ENCODE measurements around the gene TUFM.
A peak's percentile ranks its signal among the peaks of the same experiment; 100 is the strongest.

TUFM gene

GRCh38 chr16:28843766-28844165, 2.4 kb downstream of the TUFM start:
- Mint-ChIP-seq H3K4me1 (peaks cover 33% of the 10 kb centered on the region), H3K36me3 (ENCODE audit: insufficient read depth) (peaks cover 29% of the 10 kb centered on the region), H3K9me3 (no peaks in the 10 kb centered on the region), H3K27ac (ENCODE audit: low read depth) (peak overlapping the region; percentile 93), H3K4me3 (peak overlapping the region; percentile 23), H3K27me3 (no peaks in the 10 kb centered on the region)
- DNase-seq (ENCODE audit: low spot score in 2 of 2), result no peak
- no peak for ATAC-seq (replicated peaks; ENCODE audit: extremely low read depth, poor library complexity, severe bottlenecking)

GRCh38 chr16:28842696-28843095, 3.5 kb downstream of the TUFM start:
- Mint-ChIP-seq H3K4me3 (peak overlapping the region; percentile 19), H3K36me3 (ENCODE audit: insufficient read depth) (peaks cover 33% of the 10 kb centered on the region), H3K9me3 (no peaks in the 10 kb centered on the region), H3K4me1 (peaks cover 33% of the 10 kb centered on the region), H3K27ac (ENCODE audit: low read depth) (no peak overlapping the region), H3K27me3 (no peaks in the 10 kb centered on the region)
- ATAC-seq (replicated peaks; ENCODE audit: extremely low read depth, poor library complexity, severe bottlenecking), result no peak
- DNase-seq (ENCODE audit: low spot score in 2 of 2), result no peak

DNA sequence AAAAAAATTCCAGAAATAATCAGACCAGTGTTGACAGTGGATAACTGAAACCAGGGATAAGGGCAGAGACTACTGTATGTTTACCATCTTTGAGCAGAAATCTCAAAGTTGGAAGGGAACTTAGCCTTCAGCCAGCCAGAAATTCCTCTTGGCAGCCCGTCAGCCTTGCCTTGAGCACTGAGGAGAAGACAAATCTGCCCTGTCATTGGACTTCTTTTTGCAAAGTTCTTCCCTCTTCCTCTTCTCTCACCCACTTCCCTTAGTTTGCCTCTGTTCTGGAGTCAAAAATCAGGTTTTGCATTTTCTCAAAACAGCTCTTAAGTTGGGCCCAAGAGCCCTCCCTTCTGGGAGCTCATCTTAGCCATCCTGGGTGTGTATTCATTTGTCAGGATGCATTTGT, 6.2 kb downstream of the TUFM start:
- Mint-ChIP-seq H3K27ac (ENCODE audit: low read depth) (peak overlapping the region; percentile 19), H3K4me1 (peaks cover 10% of the 10 kb centered on the region), H3K4me3 (no peak overlapping the region), H3K9me3 (no peaks in the 10 kb centered on the region), H3K27me3 (no peaks in the 10 kb centered on the region), H3K36me3 (ENCODE audit: insufficient read depth) (peaks cover 44% of the 10 kb centered on the region)
- no peak for ATAC-seq (replicated peaks; ENCODE audit: extremely low read depth, poor library complexity, severe bottlenecking)
- DNase-seq (ENCODE audit: low spot score in 2 of 2), result no peak

DNA sequence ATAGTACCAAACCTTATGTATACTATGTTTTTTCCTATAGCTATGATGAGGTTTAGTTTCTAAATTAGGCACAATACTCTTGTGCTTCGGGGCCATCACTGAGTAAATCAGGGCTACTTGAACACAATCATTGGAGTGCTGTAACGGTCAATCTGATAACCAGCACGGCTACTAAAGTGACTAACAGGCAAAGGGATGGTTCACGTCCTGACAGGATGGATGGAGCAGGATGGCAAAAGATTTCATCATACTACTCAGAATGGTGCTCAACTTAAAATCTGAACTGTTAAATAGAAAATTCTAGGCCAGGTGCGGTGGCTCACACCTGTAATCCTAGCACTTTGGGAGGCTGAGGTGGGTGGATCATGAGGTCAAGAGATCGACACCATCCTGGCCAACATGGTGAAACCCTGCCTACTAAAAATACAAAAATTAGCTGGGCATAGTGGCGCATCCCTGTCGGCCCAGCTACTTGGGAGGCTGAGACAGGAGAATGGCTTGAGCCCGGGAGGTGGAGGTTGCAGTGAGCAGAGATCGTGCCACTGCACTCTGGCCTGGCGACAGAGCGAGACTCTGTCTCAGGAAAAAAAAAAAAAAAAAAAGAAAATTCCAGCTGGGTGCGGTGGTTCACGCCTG, 7.0 kb downstream of the TUFM start:
- H3K27ac Mint-ChIP-seq (ENCODE audit: low read depth), result peak overlapping the region; percentile 19
- no peaks in the 10 kb centered on the region for H3K9me3 Mint-ChIP-seq
- peaks cover 5% of the 10 kb centered on the region for H3K4me1 Mint-ChIP-seq
- ATAC-seq (replicated peaks; ENCODE audit: extremely low read depth, poor library complexity, severe bottlenecking) (no peak), DNase-seq (ENCODE audit: low spot score in 2 of 2) (no peak)
- H3K4me3 Mint-ChIP-seq, result no peak overlapping the region
- H3K36me3 Mint-ChIP-seq (ENCODE audit: insufficient read depth), result peaks cover 48% of the 10 kb centered on the region
- no peaks in the 10 kb centered on the region for H3K27me3 Mint-ChIP-seq

GRCh38 chr16:28838558-28838918, 7.6 kb downstream of the TUFM start:
- Mint-ChIP-seq H3K9me3 (no peaks in the 10 kb centered on the region), H3K36me3 (ENCODE audit: insufficient read depth) (peaks cover 49% of the 10 kb centered on the region), H3K27me3 (no peaks in the 10 kb centered on the region), H3K4me1 (peaks cover 5% of the 10 kb centered on the region), H3K4me3 (no peak overlapping the region), H3K27ac (ENCODE audit: low read depth) (no peak overlapping the region)
- ATAC-seq (replicated peaks; ENCODE audit: extremely low read depth, poor library complexity, severe bottlenecking) (no peak), DNase-seq (ENCODE audit: low spot score in 2 of 2) (no peak)

- Mint-ChIP-seq H3K27me3 (no peaks in the 10 kb centered on the region), H3K36me3 (ENCODE audit: insufficient read depth) (peaks cover 51% of the 10 kb centered on the region), H3K4me1 (peaks cover 3% of the 10 kb centered on the region), H3K9me3 (no peaks in the 10 kb centered on the region), H3K4me3 (no peak overlapping the region), H3K27ac (ENCODE audit: low read depth) (peak overlapping the region; percentile 8)
- DNase-seq (ENCODE audit: low spot score in 2 of 2), result no peak
- ATAC-seq (replicated peaks; ENCODE audit: extremely low read depth, poor library complexity, severe bottlenecking), result no peak
Measured at GRCh38 chr16:28837672-28838557, 8.2 kb downstream of the TUFM start.

GRCh38 chr16:28836761-28837064, 9.4 kb downstream of the TUFM start:
- H3K4me3 Mint-ChIP-seq, result no peak overlapping the region
- H3K27ac Mint-ChIP-seq (ENCODE audit: low read depth), result no peak overlapping the region
- no peaks in the 10 kb centered on the region for H3K9me3 Mint-ChIP-seq
- ATAC-seq (replicated peaks; ENCODE audit: extremely low read depth, poor library complexity, severe bottlenecking), result no peak
- peaks cover 60% of the 10 kb centered on the region for H3K36me3 Mint-ChIP-seq (ENCODE audit: insufficient read depth)
- H3K4me1 Mint-ChIP-seq, result no peaks in the 10 kb centered on the region
- DNase-seq (ENCODE audit: low spot score in 2 of 2), result no peak
- no peaks in the 10 kb centered on the region for H3K27me3 Mint-ChIP-seq

- H3K4me1 Mint-ChIP-seq, result no peaks in the 10 kb centered on the region
- H3K27ac Mint-ChIP-seq (ENCODE audit: low read depth), result no peak overlapping the region
- H3K4me3 Mint-ChIP-seq, result no peak overlapping the region
- H3K27me3 Mint-ChIP-seq, result no peaks in the 10 kb centered on the region
- peaks cover 57% of the 10 kb centered on the region for H3K36me3 Mint-ChIP-seq (ENCODE audit: insufficient read depth)
- ATAC-seq (replicated peaks; ENCODE audit: extremely low read depth, poor library complexity, severe bottlenecking) (no peak), DNase-seq (ENCODE audit: low spot score in 2 of 2) (no peak)
- H3K9me3 Mint-ChIP-seq, result no peaks in the 10 kb centered on the region
Measured at GRCh38 chr16:28835864-28836760, 10.0 kb downstream of the TUFM start.

GRCh38 chr16:28834873-28835863, 11.0 kb downstream of the TUFM start:
- H3K27ac Mint-ChIP-seq (ENCODE audit: low read depth), result peak overlapping the region; percentile 71
- ATAC-seq (replicated peaks; ENCODE audit: extremely low read depth, poor library complexity, severe bottlenecking), result no peak

DNA sequence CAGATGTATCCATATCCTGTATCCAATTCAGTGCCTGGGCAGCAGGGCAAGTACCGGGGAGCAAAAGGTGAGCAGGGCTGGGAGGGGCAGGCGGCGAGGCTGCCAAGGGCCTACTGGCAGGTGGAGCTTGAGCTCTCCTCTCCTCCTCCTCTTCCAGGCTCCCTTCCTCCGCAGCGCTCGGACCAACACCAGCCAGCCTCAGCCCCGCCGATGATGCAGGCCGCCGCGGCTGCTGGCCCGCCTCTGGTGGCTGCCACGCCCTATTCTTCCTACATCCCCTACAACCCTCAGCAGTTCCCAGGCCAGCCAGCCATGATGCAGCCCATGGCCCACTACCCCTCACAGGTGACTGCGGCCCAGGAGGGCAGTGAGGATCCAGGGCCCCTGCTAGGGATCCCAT, 11.8 kb downstream of the TUFM start:
- Mint-ChIP-seq H3K4me1 (peaks cover 6% of the 10 kb centered on the region), H3K36me3 (ENCODE audit: insufficient read depth) (peaks cover 71% of the 10 kb centered on the region), H3K9me3 (no peaks in the 10 kb centered on the region), H3K27me3 (no peaks in the 10 kb centered on the region), H3K4me3 (no peak overlapping the region), H3K27ac (ENCODE audit: low read depth) (peak overlapping the region; percentile 35)
- DNase-seq (ENCODE audit: low spot score in 2 of 2) (no peak), ATAC-seq (replicated peaks; ENCODE audit: extremely low read depth, poor library complexity, severe bottlenecking) (no peak)

More at GRCh38 chr16:28834873-28835863, 11.0 kb downstream of the TUFM start:
- peaks cover 66% of the 10 kb centered on the region for H3K36me3 Mint-ChIP-seq (ENCODE audit: insufficient read depth)
- H3K27me3 Mint-ChIP-seq, result no peaks in the 10 kb centered on the region
- no peak for DNase-seq (ENCODE audit: low spot score in 2 of 2)
- H3K4me3 Mint-ChIP-seq, result no peak overlapping the region
- H3K9me3 Mint-ChIP-seq, result no peaks in the 10 kb centered on the region
- peaks cover 5% of the 10 kb centered on the region for H3K4me1 Mint-ChIP-seq

- H3K9me3 Mint-ChIP-seq, result no peaks in the 10 kb centered on the region
- H3K4me1 Mint-ChIP-seq, result peaks cover 16% of the 10 kb centered on the region
- H3K27me3 Mint-ChIP-seq, result no peaks in the 10 kb centered on the region
- H3K36me3 Mint-ChIP-seq (ENCODE audit: insufficient read depth), result peaks cover 86% of the 10 kb centered on the region
- H3K4me3 Mint-ChIP-seq, result no peak overlapping the region
- ATAC-seq (replicated peaks; ENCODE audit: extremely low read depth, poor library complexity, severe bottlenecking) (no peak), DNase-seq (ENCODE audit: low spot score in 2 of 2) (no peak)
- H3K27ac Mint-ChIP-seq (ENCODE audit: low read depth), result no peak overlapping the region
Measured at GRCh38 chr16:28830531-28830930, 15.6 kb downstream of the TUFM start.

GRCh38 chr16:28829747-28830146, 16.4 kb downstream of the TUFM start:
- Mint-ChIP-seq H3K9me3 (no peaks in the 10 kb centered on the region), H3K27ac (ENCODE audit: low read depth) (no peak overlapping the region), H3K36me3 (ENCODE audit: insufficient read depth) (peaks cover 86% of the 10 kb centered on the region), H3K4me3 (no peak overlapping the region), H3K27me3 (no peaks in the 10 kb centered on the region), H3K4me1 (peaks cover 22% of the 10 kb centered on the region)
- no peak for DNase-seq (ENCODE audit: low spot score in 2 of 2)
- ATAC-seq (replicated peaks; ENCODE audit: extremely low read depth, poor library complexity, severe bottlenecking), result no peak
